GM19351 (cell line): Measurements from ENCODE around the gene CD151.
A peak's percentile ranks its signal among the peaks of the same experiment; 100 is the strongest.

Source experiments
- ATAC-seq: cut with Tn5 transposase; IDR thresholded peaks from one replicate; pipeline ENCODE4 v1.9.1; 2021; ENCODE audit warnings: mild to moderate bottlenecking, moderate library complexity; ENCODE audit not compliant: unreplicated experiment

CD151 gene

GRCh38 chr11:832529-833113 lies at the start of gene CD151:
TSS of gene CD151 (plus strand) at chr11:832952. CDS start at chr11:836070, 3,118 bp downstream.
- ATAC-seq, result peak; percentile 38

- ATAC-seq, result no peak
Observed at GRCh38 chr11:783581-784015, 49.2 kb upstream of the CD151 start.

GRCh38 chr11:786235-787083 lies 46.3 kb upstream of the CD151 start:
- no peak for ATAC-seq

GRCh38 chr11:787084-787675 lies 45.6 kb upstream of the CD151 start:
- ATAC-seq, result no peak

- no peak for ATAC-seq
Observed at GRCh38 chr11:788009-788640, 44.6 kb upstream of the CD151 start.

GRCh38 chr11:788953-789940 lies 43.5 kb upstream of the CD151 start:
- no peak for ATAC-seq

GRCh38 chr11:789943-790342 lies 42.8 kb upstream of the CD151 start, which contains the start of gene CEND1:
TSS of gene CEND1 (minus strand) at chr11:790090. CDS start at chr11:788576, 1,514 bp downstream.
- no peak for ATAC-seq

- no peak for ATAC-seq
Observed at GRCh38 chr11:790721-791564, 41.8 kb upstream of the CD151 start.

GRCh38 chr11:791658-792534 lies 40.9 kb upstream of the CD151 start:
- no peak for ATAC-seq

GRCh38 chr11:792535-792821 lies 40.3 kb upstream of the CD151 start:
- no peak for ATAC-seq

GRCh38 chr11:792873-793272 lies 39.9 kb upstream of the CD151 start:
- ATAC-seq, result no peak

- no peak for ATAC-seq
Observed at GRCh38 chr11:793556-793955, 39.2 kb upstream of the CD151 start.

- ATAC-seq, result no peak
Observed at GRCh38 chr11:794013-794765, 38.6 kb upstream of the CD151 start.

GRCh38 chr11:794766-795633 lies 37.8 kb upstream of the CD151 start:
- no peak for ATAC-seq

- ATAC-seq, result peak; percentile 39
Observed at GRCh38 chr11:795634-796564, 36.9 kb upstream of the CD151 start.
